ENCODE data around the gene NHLRC1. TPM values are rescaled to one million over a fixed set of nuclear protein-coding genes. Genes with fewer than 3 reads are reported as not detected.

NHLRC1 gene
- under 1 TPM in 1 of 2 experiments, not detected in 1; 0.18 TPM for total RNA-seq

DNA sequence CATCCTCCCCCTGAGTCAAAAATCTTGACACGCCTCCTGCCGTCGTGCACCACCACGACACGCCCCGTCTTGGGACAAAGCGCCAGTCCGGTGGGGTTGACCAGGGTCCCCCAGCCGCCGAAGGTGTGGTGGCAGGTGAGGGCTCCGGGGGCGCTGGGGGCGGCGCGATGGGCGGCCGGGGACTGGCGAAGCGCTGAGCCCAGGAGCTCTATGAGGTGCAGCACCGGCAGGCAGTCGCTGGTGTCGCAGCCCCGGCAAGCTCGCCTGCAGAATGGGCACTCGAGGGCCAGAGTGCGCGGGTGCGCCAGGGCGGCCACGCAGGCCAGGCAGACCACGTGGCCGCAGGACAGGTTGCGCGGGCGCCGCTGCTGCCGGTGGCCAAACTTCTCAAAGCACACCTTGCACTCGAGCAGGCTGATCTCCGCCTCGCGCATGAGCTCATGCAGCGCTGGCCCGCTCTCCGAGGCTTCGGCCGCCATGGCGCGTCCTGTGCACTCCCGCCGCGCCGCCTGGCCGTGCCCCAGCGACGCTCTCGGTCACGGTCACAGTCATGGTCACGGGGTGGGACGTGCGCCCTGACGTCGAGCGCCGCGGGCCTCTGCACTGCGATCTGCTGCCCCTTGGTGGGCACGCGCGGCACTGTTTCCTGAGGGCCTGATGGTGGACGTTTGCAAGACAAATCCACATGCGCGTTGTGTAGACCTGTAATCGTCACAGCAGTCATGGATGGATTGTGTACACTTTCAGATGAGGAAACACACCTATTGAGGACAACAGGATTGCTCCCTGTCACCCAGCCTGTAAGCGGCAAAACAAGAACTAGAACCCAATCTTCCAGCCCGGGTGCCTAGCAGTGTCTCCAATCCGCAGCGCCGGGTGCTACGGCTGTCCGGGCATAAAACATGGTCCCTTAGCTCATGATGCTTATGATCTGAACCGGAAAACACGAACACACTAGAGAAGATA is at the start of gene NHLRC1:
Gene NHLRC1, minus strand, starts transcription at position 550 of the 966 bp plus-strand sequence. Its CDS starts 71 bp downstream, at position 479.
- H3K4me1 Mint-ChIP-seq (ENCODE audit: low read depth) = peaks cover 9% of the 10 kb centered on the region
- H3K27me3 Mint-ChIP-seq = peaks cover 21% of the 10 kb centered on the region
- ChIA-PET CTCF (interaction anchor here (0.7 to 2.5 kb wide), 10 partner anchors 9 to 307 kb away, joined by 3 to 6 read pairs (median 3); partner anchors contain the start of gene KIF13A), POLR2A (interaction anchor here (1.0 kb wide), 1 partner anchor 33 kb away, joined by 5 read pairs; the partner anchor contains the start of genes KDM1B and TPMT)
- intact Hi-C loops (cut with micrococcal nuclease) = no loop called here
- TF ChIP-seq, protein P1, sequence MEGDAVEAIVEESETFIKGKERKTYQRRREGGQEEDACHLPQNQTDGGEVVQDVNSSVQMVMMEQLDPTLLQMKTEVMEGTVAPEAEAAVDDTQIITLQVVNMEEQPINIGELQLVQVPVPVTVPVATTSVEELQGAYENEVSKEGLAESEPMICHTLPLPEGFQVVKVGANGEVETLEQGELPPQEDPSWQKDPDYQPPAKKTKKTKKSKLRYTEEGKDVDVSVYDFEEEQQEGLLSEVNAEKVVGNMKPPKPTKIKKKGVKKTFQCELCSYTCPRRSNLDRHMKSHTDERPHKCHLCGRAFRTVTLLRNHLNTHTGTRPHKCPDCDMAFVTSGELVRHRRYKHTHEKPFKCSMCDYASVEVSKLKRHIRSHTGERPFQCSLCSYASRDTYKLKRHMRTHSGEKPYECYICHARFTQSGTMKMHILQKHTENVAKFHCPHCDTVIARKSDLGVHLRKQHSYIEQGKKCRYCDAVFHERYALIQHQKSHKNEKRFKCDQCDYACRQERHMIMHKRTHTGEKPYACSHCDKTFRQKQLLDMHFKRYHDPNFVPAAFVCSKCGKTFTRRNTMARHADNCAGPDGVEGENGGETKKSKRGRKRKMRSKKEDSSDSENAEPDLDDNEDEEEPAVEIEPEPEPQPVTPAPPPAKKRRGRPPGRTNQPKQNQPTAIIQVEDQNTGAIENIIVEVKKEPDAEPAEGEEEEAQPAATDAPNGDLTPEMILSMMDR (IDR thresholded peaks at IDR 0.05) = peak; percentile 84
- H3K9me3 Mint-ChIP-seq = peaks cover 6% of the 10 kb centered on the region
- H3K27ac Mint-ChIP-seq = no peak within 1 kb of the TSS
- peak within 1 kb of the TSS; percentile 58 for H3K4me3 Mint-ChIP-seq
- DNase-seq (peak; percentile 89), ATAC-seq (peak; percentile 100)
- H3K36me3 Mint-ChIP-seq (ENCODE audit: low read depth) = peaks cover 2% of the 10 kb centered on the region

DNA sequence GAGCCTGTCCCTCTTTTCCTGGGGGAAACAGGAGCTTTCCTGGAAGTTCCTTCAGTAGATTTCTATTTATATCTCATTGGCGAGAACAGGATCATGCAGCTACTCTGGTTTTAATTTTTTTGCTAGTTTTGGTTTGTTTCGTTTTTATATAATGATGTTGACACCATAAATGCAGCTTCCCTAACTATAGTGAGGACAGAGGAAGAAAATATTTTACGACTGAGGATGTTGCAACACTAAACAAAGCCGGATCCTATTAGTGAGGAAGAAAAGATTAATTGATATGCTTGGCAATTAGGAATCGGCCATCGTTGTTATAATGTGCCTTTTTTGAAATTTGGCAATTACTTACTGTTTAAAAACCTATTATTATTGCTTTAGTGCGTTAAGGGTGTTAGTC is 49.4 kb upstream of the NHLRC1 start:
- TF ChIP-seq, protein P1 (IDR thresholded peaks at IDR 0.05) = no peak

DNA sequence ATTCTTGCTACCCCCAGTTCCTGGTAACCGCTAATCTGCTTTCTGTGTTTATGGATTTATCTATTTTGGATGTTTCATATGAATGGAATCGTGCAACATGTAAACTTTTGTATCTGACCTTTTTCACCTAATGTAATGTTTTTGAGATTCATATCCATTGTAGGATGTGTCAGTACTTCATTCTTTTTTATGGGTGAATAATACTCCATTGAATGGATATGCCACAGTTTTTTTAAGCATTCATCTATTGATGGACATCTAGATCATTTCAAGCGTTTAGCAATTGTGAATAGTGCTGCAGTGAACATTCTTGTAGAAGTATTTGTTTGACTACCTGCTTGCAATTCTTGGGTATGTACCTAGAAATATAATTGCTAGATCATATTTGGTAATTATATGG is 45.8 kb upstream of the NHLRC1 start:
- TF ChIP-seq, protein P1 (IDR thresholded peaks at IDR 0.05) = no peak
- no peak for ATAC-seq
- Mint-ChIP-seq H3K27me3 (no peaks in the 10 kb centered on the region), H3K9me3 (peaks cover 3% of the 10 kb centered on the region), H3K4me3 (no peak overlapping the region), H3K4me1 (ENCODE audit: low read depth) (no peaks in the 10 kb centered on the region), H3K36me3 (ENCODE audit: low read depth) (peaks cover 23% of the 10 kb centered on the region), H3K27ac (no peak overlapping the region)
- ChIA-PET CTCF (no interaction called here), POLR2A (no interaction called here)
- intact Hi-C loops (cut with micrococcal nuclease) = no loop called here
- DNase-seq = no peak

More for the DNA sequence above, 49.4 kb upstream of the NHLRC1 start:
- H3K4me1 Mint-ChIP-seq (ENCODE audit: low read depth) = peaks cover 1% of the 10 kb centered on the region
- peaks cover 50% of the 10 kb centered on the region for H3K36me3 Mint-ChIP-seq (ENCODE audit: low read depth)
- H3K27me3 Mint-ChIP-seq = no peaks in the 10 kb centered on the region
- CTCF ChIA-PET = no interaction called here
- H3K9me3 Mint-ChIP-seq = peaks cover 3% of the 10 kb centered on the region
- H3K4me3 Mint-ChIP-seq = no peak overlapping the region
- POLR2A ChIA-PET = interaction anchor here (0.6 kb wide), 1 partner anchor 1010 kb away, joined by 4 read pairs; no protein-coding TSS in a partner anchor
- ATAC-seq = no peak
- intact Hi-C loops (cut with micrococcal nuclease) = no loop called here
- no peak for DNase-seq
- H3K27ac Mint-ChIP-seq = no peak overlapping the region

DNA sequence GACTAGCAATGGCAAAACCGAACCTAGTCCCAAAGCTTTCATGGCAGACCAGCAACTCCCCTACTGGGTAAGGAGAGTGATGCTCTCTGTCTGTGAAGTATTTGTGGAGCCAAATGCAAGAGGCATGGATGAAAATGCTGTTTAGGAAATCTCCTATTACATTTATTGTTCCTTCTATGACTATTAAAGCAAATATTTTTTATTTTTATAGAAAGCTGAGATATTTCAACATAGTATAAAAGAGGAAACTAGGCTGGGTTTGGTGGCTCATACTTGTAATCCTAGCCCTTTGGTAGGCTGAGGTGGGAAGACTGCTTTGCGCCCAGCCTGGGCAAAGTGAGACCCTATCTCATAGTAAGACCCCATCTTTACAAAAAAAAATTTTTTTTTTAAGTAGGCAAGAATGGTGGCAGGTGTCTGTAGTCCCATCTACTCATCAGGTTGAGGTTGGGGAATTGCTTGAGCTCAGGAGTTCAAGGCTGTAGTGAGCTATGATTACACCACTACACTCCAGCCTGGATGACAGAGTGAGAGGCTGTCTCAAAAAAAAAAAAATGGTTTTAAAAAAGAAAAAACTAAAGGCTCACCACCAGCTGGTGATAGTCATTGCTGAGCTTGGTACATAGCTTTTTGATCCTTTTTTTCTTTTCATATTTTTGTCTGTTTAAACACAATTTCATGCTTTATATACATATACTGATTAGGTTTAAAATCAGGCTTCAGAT is 44.0 kb upstream of the NHLRC1 start:
- DNase-seq = no peak
- ChIA-PET POLR2A (interaction anchor here (1.9 kb wide), 1 partner anchor 11 kb away, joined by 6 read pairs; the partner anchor contains the start of genes KDM1B and TPMT), CTCF (no interaction called here)
- TF ChIP-seq, protein P1 (IDR thresholded peaks at IDR 0.05) = no peak
- no peak overlapping the region for H3K4me3 Mint-ChIP-seq
- H3K27ac Mint-ChIP-seq = no peak overlapping the region
- no peak for ATAC-seq
- intact Hi-C loops (cut with micrococcal nuclease) = no loop called here
- no peaks in the 10 kb centered on the region for H3K27me3 Mint-ChIP-seq
- peaks cover 3% of the 10 kb centered on the region for H3K9me3 Mint-ChIP-seq
- no peaks in the 10 kb centered on the region for H3K4me1 Mint-ChIP-seq (ENCODE audit: low read depth)
- peaks cover 28% of the 10 kb centered on the region for H3K36me3 Mint-ChIP-seq (ENCODE audit: low read depth)
